ENCODE results near the gene CCDC187.

Gene CCDC187

GRCh38 chr9:136206602-136207275 lies 97.2 kb downstream of the CCDC187 start:
- no peak for TF ChIP-seq REST (IDR thresholded peaks at IDR 0.05; ENCODE audit: insufficient read depth in 1 of 2, low read depth in 2 of 2, low read length in 2 of 2)
- no peak for TF ChIP-seq POLR2AphosphoS5 (IDR thresholded peaks at IDR 0.05; ENCODE audit: low read depth, low read length)
- no peak for TF ChIP-seq TAF1 (IDR thresholded peaks at IDR 0.05; ENCODE audit: borderline replicate concordance, insufficient read depth, low read length)
- no peak for TF ChIP-seq FOXP2 (optimal IDR thresholded peaks at IDR 0.05; ENCODE audit: borderline replicate concordance, extremely low read depth, extremely low read length, insufficient read depth)
- no peak for TF ChIP-seq SIN3A (IDR thresholded peaks at IDR 0.05; ENCODE audit: borderline replicate concordance, insufficient read depth, low read length)

GRCh38 chr9:136205707-136205992 lies 98.2 kb downstream of the CCDC187 start:
- TF ChIP-seq SIN3A (IDR thresholded peaks at IDR 0.05; ENCODE audit: borderline replicate concordance, insufficient read depth, low read length) (no peak), FOXP2 (optimal IDR thresholded peaks at IDR 0.05; ENCODE audit: borderline replicate concordance, extremely low read depth, extremely low read length, insufficient read depth) (no peak), REST (IDR thresholded peaks at IDR 0.05; ENCODE audit: insufficient read depth in 1 of 2, low read depth in 2 of 2, low read length in 2 of 2) (no peak; a peak in 1 of 4 replicates), POLR2AphosphoS5 (IDR thresholded peaks at IDR 0.05; ENCODE audit: low read depth, low read length) (no peak), TAF1 (IDR thresholded peaks at IDR 0.05; ENCODE audit: borderline replicate concordance, insufficient read depth, low read length) (no peak)

GRCh38 chr9:136204838-136205706 lies 98.8 kb downstream of the CCDC187 start, which contains the start of gene LHX3:
Gene LHX3 (minus strand): TSS chr9:136205128. CDS start chr9:136205012, 116 bp downstream.
- no peak for TF ChIP-seq POLR2AphosphoS5 (IDR thresholded peaks at IDR 0.05; ENCODE audit: low read depth, low read length)
- TF ChIP-seq SIN3A (IDR thresholded peaks at IDR 0.05; ENCODE audit: borderline replicate concordance, insufficient read depth, low read length), result no peak
- no peak for TF ChIP-seq TAF1 (IDR thresholded peaks at IDR 0.05; ENCODE audit: borderline replicate concordance, insufficient read depth, low read length)
- peak; percentile 17 for TF ChIP-seq FOXP2 (optimal IDR thresholded peaks at IDR 0.05; ENCODE audit: borderline replicate concordance, extremely low read depth, extremely low read length, insufficient read depth)
- TF ChIP-seq REST (IDR thresholded peaks at IDR 0.05; ENCODE audit: insufficient read depth in 1 of 2, low read depth in 2 of 2, low read length in 2 of 2), result peak; percentile 85 to 91

GRCh38 chr9:136204145-136204805 lies 99.6 kb downstream of the CCDC187 start:
- TF ChIP-seq SIN3A (IDR thresholded peaks at IDR 0.05; ENCODE audit: borderline replicate concordance, insufficient read depth, low read length) (no peak), REST (IDR thresholded peaks at IDR 0.05; ENCODE audit: insufficient read depth in 1 of 2, low read depth in 2 of 2, low read length in 2 of 2) (no peak), POLR2AphosphoS5 (IDR thresholded peaks at IDR 0.05; ENCODE audit: low read depth, low read length) (no peak), FOXP2 (optimal IDR thresholded peaks at IDR 0.05; ENCODE audit: borderline replicate concordance, extremely low read depth, extremely low read length, insufficient read depth) (no peak), TAF1 (IDR thresholded peaks at IDR 0.05; ENCODE audit: borderline replicate concordance, insufficient read depth, low read length) (no peak)

All from PFSK-1 (cell line).